ENCODE results near the gene PTGDS.

The PTGDS gene

DNA sequence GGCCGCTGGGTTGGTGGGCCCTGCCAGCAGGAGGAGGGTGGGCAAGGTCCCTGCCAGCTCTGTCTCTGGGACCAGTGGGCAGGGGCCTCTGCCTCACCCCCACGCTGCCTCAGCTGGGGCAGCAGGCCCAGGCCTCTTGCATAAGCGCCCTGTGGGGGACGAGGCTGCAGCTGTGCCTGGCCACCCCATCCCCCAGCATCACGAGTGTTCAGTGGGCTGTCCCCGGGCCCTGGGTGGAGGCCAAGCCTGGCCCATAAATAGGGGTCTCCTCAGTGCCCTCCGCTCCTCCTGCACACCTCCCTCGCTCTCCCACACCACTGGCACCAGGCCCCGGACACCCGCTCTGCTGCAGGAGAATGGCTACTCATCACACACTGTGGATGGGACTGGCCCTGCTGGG lies at the start of gene PTGDS (continued):
- TF ChIP-seq, protein P1, sequence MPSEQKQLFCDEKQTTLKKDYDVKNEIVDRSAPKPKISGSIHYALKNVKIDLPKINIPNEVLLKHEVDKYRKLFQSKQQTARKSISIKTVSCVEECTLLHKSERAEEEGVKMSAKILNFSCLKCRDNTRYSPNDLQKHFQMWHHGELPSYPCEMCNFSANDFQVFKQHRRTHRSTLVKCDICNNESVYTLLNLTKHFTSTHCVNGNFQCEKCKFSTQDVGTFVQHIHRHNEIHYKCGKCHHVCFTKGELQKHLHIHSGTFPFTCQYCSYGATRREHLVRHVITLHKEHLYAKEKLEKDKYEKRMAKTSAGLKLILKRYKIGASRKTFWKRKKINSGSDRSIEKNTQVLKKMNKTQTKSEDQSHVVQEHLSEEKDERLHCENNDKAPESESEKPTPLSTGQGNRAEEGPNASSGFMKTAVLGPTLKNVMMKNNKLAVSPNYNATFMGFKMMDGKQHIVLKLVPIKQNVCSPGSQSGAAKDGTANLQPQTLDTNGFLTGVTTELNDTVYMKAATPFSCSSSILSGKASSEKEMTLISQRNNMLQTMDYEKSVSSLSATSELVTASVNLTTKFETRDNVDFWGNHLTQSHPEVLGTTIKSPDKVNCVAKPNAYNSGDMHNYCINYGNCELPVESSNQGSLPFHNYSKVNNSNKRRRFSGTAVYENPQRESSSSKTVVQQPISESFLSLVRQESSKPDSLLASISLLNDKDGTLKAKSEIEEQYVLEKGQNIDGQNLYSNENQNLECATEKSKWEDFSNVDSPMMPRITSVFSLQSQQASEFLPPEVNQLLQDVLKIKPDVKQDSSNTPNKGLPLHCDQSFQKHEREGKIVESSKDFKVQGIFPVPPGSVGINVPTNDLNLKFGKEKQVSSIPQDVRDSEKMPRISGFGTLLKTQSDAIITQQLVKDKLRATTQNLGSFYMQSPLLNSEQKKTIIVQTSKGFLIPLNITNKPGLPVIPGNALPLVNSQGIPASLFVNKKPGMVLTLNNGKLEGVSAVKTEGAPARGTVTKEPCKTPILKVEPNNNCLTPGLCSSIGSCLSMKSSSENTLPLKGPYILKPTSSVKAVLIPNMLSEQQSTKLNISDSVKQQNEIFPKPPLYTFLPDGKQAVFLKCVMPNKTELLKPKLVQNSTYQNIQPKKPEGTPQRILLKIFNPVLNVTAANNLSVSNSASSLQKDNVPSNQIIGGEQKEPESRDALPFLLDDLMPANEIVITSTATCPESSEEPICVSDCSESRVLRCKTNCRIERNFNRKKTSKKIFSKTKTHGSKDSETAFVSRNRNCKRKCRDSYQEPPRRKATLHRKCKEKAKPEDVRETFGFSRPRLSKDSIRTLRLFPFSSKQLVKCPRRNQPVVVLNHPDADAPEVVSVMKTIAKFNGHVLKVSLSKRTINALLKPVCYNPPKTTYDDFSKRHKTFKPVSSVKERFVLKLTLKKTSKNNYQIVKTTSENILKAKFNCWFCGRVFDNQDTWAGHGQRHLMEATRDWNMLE (tag by site-specific recombination; conservative IDR thresholded peaks at IDR 0.05; ENCODE audit: low read depth): no peak
- no peak for TF ChIP-seq ZBTB26 (tag by site-specific recombination; optimal IDR thresholded peaks at IDR 0.05)
- TF ChIP-seq, protein P2, sequence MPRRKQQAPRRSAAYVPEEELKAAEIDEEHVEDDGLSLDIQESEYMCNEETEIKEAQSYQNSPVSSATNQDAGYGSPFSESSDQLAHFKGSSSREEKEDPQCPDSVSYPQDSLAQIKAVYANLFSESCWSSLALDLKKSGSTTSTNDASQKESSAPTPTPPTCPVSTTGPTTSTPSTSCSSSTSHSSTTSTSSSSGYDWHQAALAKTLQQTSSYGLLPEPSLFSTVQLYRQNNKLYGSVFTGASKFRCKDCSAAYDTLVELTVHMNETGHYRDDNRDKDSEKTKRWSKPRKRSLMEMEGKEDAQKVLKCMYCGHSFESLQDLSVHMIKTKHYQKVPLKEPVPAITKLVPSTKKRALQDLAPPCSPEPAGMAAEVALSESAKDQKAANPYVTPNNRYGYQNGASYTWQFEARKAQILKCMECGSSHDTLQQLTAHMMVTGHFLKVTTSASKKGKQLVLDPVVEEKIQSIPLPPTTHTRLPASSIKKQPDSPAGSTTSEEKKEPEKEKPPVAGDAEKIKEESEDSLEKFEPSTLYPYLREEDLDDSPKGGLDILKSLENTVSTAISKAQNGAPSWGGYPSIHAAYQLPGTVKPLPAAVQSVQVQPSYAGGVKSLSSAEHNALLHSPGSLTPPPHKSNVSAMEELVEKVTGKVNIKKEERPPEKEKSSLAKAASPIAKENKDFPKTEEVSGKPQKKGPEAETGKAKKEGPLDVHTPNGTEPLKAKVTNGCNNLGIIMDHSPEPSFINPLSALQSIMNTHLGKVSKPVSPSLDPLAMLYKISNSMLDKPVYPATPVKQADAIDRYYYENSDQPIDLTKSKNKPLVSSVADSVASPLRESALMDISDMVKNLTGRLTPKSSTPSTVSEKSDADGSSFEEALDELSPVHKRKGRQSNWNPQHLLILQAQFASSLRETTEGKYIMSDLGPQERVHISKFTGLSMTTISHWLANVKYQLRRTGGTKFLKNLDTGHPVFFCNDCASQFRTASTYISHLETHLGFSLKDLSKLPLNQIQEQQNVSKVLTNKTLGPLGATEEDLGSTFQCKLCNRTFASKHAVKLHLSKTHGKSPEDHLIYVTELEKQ (tag by site-specific recombination; IDR thresholded peaks at IDR 0.05; ENCODE audit: borderline replicate concordance): no peak
- no peak for TF ChIP-seq ZNF169 (tag by site-specific recombination; IDR thresholded peaks at IDR 0.05)

GRCh38 chr9:136928591-136928990 lies 48.7 kb upstream of the PTGDS start:
- Histone ChIP-seq H3K36me3 (ENCODE audit: control insufficient read depth in 2 of 2, insufficient read depth in 1 of 2, low read length in 2 of 2) (peaks cover 5 to 41% of the 10 kb centered on the region in 2 experiments; a peak in 2 of 3 replicates), H3K4me3 (ENCODE audit: low read depth, low read length) (no peak overlapping the region), H3K27ac (ENCODE audit: extremely low read depth, low read depth, low read length) (no peak overlapping the region), H3K4me1 (ENCODE audit: control insufficient read depth, insufficient read depth, low read length) (no peaks in the 10 kb centered on the region), H3K9me3 (ENCODE audit: control insufficient read depth, insufficient read depth, low read depth, low read length) (no peaks in the 10 kb centered on the region)
- peak; percentile 43; the same call in 1 of the 2 replicates for TF ChIP-seq ZNF600 (tag by site-specific recombination; IDR thresholded peaks at IDR 0.05)
- TF ChIP-seq ZNF785 (tag by site-specific recombination; IDR thresholded peaks at IDR 0.05): no peak
- CTCF ChIA-PET: interaction anchor here (1.5 to 2.1 kb wide), 2 partner anchors 20 to 100 kb away, joined by 3 to 7 read pairs; no protein-coding TSS in a partner anchor
- POLR2A ChIA-PET: interaction anchor here (0.6 kb wide), 1 partner anchor 11 kb away, joined by 8 read pairs; no protein-coding TSS in a partner anchor

DNA sequence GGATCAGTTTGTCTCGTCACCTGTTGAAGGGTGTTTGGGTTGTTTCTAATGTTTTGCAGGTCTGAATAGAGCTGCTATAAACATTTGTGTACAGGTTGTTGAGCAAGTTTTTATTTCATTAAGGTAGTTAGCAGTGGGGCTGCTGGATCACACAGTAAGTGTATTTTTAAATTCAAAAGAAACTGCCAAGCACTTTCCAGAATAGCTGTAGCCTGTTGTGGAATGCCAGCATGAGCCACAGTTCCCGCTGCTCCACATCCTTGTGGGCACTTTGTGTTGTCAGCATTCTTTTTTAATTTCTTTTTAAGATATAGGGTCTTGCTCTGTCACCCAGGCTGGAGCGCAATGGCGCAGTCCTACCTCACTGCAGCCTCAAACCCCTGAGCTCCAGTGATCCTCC lies 47.3 kb upstream of the PTGDS start:
- no peaks in the 10 kb centered on the region for H3K9me3 ChIP-seq (ENCODE audit: control insufficient read depth, insufficient read depth, low read depth, low read length)
- H3K4me3 ChIP-seq (ENCODE audit: low read depth, low read length): no peak overlapping the region
- H3K27ac ChIP-seq (ENCODE audit: extremely low read depth, low read depth, low read length): no peak overlapping the region
- H3K36me3 ChIP-seq (ENCODE audit: control insufficient read depth in 2 of 2, insufficient read depth in 1 of 2, low read length in 2 of 2): peaks cover 5 to 32% of the 10 kb centered on the region in 2 experiments; a peak in 2 of 3 replicates
- no peaks in the 10 kb centered on the region for H3K4me1 ChIP-seq (ENCODE audit: control insufficient read depth, insufficient read depth, low read length)
- CTCF ChIA-PET: interaction anchor here (0.5 to 2.1 kb wide), 6 partner anchors 15 to 134 kb away, joined by 3 to 7 read pairs (median 3); partner anchors contain the start of genes AJM1 and C8G
- TF ChIP-seq SCRT2 (tag by site-specific recombination; IDR thresholded peaks at IDR 0.05): peak; percentile 62
- no peak for TF ChIP-seq ZNF530 (tag by site-specific recombination; IDR thresholded peaks at IDR 0.05; ENCODE audit: low read depth)
- TF ChIP-seq PRDM1 (tag by site-specific recombination; IDR thresholded peaks at IDR 0.05): no peak
- TF ChIP-seq KLF1 (tag by site-specific recombination; IDR thresholded peaks at IDR 0.05): no peak
- POLR2A ChIA-PET: interaction anchor here (0.7 kb wide), 1 partner anchor 12 kb away, joined by 3 read pairs; no protein-coding TSS in a partner anchor

Measured in HEK293 (cell line).